ENCODE results near the gene SLC25A25. TPM values are rescaled to one million over a fixed set of nuclear protein-coding genes. Genes with fewer than 3 reads are reported as not detected.

Gene SLC25A25
- total RNA-seq, 1 donor from 2014 or later: 18.0 TPM

GRCh38 chr9:128097543-128098296, 29.7 kb downstream of the SLC25A25 start:
- peak overlapping the region; percentile 100 for H3K27ac Mint-ChIP-seq (ENCODE audit: unreplicated experiment)
- peaks cover 17% of the 10 kb centered on the region for H3K36me3 Mint-ChIP-seq (ENCODE audit: unreplicated experiment)
- peak overlapping the region; percentile 91 for H3K4me3 Mint-ChIP-seq (ENCODE audit: unreplicated experiment)
- H3K4me1 Mint-ChIP-seq (ENCODE audit: unreplicated experiment): peaks cover 66% of the 10 kb centered on the region
- TF ChIP-seq, protein P1, sequence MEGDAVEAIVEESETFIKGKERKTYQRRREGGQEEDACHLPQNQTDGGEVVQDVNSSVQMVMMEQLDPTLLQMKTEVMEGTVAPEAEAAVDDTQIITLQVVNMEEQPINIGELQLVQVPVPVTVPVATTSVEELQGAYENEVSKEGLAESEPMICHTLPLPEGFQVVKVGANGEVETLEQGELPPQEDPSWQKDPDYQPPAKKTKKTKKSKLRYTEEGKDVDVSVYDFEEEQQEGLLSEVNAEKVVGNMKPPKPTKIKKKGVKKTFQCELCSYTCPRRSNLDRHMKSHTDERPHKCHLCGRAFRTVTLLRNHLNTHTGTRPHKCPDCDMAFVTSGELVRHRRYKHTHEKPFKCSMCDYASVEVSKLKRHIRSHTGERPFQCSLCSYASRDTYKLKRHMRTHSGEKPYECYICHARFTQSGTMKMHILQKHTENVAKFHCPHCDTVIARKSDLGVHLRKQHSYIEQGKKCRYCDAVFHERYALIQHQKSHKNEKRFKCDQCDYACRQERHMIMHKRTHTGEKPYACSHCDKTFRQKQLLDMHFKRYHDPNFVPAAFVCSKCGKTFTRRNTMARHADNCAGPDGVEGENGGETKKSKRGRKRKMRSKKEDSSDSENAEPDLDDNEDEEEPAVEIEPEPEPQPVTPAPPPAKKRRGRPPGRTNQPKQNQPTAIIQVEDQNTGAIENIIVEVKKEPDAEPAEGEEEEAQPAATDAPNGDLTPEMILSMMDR (IDR thresholded peaks at IDR 0.05): no peak
- no peak for DNase-seq (ENCODE audit: extremely low spot score, unreplicated experiment)
- no peaks in the 10 kb centered on the region for H3K9me3 Mint-ChIP-seq (ENCODE audit: unreplicated experiment)
- H3K27me3 Mint-ChIP-seq (ENCODE audit: unreplicated experiment): no peaks in the 10 kb centered on the region

DNA sequence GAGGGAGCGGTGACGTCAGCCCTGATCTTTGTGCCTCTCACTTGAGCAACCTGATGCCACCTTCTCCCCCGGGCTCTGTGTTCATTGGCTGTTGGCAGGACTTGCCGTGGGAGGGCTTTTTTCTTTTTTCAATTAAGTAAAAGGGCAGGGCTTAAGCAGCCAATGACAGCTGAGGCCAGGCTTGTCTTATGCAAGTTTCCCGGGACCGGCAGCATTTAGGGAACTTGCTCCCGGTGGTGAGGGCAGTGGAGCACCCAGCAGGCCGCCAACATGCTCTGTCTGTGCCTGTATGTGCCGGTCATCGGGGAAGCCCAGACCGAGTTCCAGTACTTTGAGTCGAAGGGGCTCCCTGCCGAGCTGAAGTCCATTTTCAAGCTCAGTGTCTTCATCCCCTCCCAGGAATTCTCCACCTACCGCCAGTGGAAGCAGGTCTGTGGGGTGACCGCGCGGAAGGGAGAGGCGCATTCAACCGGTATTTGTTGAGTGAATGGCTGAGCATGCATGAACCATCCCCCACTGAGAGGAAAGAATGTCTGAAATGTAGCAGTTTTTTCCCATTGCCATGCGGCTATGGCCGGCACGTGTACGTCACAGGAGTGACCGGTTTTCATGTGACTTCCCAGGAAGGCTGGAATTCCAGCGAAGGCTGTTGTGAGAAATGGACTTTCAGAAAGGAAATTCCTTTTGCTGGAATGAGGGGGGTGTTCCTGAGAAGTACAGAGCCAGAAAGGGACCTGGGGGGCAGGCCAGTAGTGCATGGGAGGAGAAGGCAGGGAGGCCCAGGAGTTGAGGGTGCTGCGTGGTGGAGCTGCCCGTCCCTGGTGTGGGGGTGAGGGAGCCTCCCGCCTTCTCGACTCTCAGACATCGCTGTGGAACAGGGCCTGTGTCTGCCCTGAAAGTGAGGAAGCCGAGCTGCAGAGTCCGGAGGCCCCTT, 30.5 kb downstream of the SLC25A25 start:
- Mint-ChIP-seq H3K4me1 (ENCODE audit: unreplicated experiment) (peaks cover 59% of the 10 kb centered on the region), H3K36me3 (ENCODE audit: unreplicated experiment) (peaks cover 24% of the 10 kb centered on the region), H3K27ac (ENCODE audit: unreplicated experiment) (peak overlapping the region; percentile 100), H3K9me3 (ENCODE audit: unreplicated experiment) (no peaks in the 10 kb centered on the region), H3K4me3 (ENCODE audit: unreplicated experiment) (peak overlapping the region; percentile 91), H3K27me3 (ENCODE audit: unreplicated experiment) (no peaks in the 10 kb centered on the region)
- TF ChIP-seq, protein P1 (IDR thresholded peaks at IDR 0.05): no peak
- DNase-seq (ENCODE audit: extremely low spot score, unreplicated experiment): peak; percentile 94

GRCh38 chr9:128099231-128099931, 31.3 kb downstream of the SLC25A25 start:
- no peaks in the 10 kb centered on the region for H3K9me3 Mint-ChIP-seq (ENCODE audit: unreplicated experiment)
- no peak for DNase-seq (ENCODE audit: extremely low spot score, unreplicated experiment)
- peaks cover 30% of the 10 kb centered on the region for H3K36me3 Mint-ChIP-seq (ENCODE audit: unreplicated experiment)
- peaks cover 62% of the 10 kb centered on the region for H3K4me1 Mint-ChIP-seq (ENCODE audit: unreplicated experiment)
- no peaks in the 10 kb centered on the region for H3K27me3 Mint-ChIP-seq (ENCODE audit: unreplicated experiment)
- peak overlapping the region; percentile 91 for H3K4me3 Mint-ChIP-seq (ENCODE audit: unreplicated experiment)
- H3K27ac Mint-ChIP-seq (ENCODE audit: unreplicated experiment): peak overlapping the region; percentile 100
- TF ChIP-seq, protein P1 (IDR thresholded peaks at IDR 0.05): no peak

DNA sequence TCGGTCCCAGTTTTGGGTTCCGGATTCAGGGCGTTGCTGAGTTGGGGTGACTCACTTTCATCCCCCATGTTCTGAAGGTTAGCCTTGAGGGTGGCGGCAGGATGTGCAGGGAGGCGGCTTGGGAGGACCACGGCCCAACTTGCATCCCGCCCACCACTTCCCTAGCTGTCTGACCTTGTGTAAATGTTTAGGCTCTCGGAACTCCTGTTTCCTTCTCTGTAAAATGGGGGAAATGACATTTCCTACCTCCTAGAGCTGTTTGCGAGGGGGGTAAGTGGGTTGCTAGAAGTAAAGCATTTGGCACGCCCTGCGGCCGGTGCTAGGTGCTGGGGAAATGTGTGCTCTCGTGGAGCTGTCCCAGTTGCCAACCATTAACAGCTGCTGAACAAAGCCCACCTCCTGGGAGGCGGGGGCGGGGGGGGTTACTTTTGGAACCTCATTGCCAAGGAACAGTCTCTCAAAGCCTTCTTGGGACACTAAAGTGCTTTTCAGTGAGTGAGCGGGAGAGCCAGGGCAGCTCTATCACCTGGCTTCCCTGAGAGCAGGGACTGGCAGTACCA, 32.0 kb downstream of the SLC25A25 start:
- Mint-ChIP-seq H3K27me3 (ENCODE audit: unreplicated experiment) (no peaks in the 10 kb centered on the region), H3K27ac (ENCODE audit: unreplicated experiment) (peak overlapping the region; percentile 100), H3K4me1 (ENCODE audit: unreplicated experiment) (peaks cover 61% of the 10 kb centered on the region), H3K4me3 (ENCODE audit: unreplicated experiment) (peak overlapping the region; percentile 91), H3K9me3 (ENCODE audit: unreplicated experiment) (no peaks in the 10 kb centered on the region), H3K36me3 (ENCODE audit: unreplicated experiment) (peaks cover 28% of the 10 kb centered on the region)
- no peak for DNase-seq (ENCODE audit: extremely low spot score, unreplicated experiment)
- TF ChIP-seq, protein P1 (IDR thresholded peaks at IDR 0.05): no peak
